Measurements from ENCODE around the gene DLGAP5.

DNA sequence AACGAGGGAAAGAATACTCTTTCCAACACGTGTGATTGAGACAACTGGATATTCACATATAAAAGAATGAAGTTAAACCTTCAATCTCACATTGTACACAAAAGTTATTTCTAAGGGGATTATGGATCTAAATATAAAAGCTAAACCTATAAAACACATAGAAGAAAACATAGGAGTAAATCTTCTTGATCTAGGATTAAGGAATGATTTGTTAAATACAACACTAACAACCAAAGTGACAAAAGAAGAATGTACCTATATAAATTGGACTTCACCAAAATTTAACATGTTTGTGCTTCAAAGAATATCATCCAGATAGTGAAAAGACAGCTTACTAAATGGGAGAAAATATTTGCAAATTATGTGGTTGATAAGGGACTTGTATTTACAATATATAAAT lies 36.9 kb upstream of the DLGAP5 start:
- TF ChIP-seq, protein P1, sequence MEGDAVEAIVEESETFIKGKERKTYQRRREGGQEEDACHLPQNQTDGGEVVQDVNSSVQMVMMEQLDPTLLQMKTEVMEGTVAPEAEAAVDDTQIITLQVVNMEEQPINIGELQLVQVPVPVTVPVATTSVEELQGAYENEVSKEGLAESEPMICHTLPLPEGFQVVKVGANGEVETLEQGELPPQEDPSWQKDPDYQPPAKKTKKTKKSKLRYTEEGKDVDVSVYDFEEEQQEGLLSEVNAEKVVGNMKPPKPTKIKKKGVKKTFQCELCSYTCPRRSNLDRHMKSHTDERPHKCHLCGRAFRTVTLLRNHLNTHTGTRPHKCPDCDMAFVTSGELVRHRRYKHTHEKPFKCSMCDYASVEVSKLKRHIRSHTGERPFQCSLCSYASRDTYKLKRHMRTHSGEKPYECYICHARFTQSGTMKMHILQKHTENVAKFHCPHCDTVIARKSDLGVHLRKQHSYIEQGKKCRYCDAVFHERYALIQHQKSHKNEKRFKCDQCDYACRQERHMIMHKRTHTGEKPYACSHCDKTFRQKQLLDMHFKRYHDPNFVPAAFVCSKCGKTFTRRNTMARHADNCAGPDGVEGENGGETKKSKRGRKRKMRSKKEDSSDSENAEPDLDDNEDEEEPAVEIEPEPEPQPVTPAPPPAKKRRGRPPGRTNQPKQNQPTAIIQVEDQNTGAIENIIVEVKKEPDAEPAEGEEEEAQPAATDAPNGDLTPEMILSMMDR (IDR thresholded peaks at IDR 0.05; ENCODE audit: low read depth, low read length), result no peak
- TF ChIP-seq POLR2A (IDR thresholded peaks at IDR 0.05; ENCODE audit: extremely low read depth, insufficient read length) (no peak), MYC (IDR thresholded peaks at IDR 0.05; ENCODE audit: low read depth, low read length) (no peak)
- TF ChIP-seq, protein P2, sequence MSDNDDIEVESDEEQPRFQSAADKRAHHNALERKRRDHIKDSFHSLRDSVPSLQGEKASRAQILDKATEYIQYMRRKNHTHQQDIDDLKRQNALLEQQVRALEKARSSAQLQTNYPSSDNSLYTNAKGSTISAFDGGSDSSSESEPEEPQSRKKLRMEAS (IDR thresholded peaks at IDR 0.05; ENCODE audit: low read depth, low read length), result no peak
